Measurements from ENCODE around the gene NT5DC3.

- TF ChIP-seq POLR2A (IDR thresholded peaks at IDR 0.05), result no peak
- TF ChIP-seq, protein P1, sequence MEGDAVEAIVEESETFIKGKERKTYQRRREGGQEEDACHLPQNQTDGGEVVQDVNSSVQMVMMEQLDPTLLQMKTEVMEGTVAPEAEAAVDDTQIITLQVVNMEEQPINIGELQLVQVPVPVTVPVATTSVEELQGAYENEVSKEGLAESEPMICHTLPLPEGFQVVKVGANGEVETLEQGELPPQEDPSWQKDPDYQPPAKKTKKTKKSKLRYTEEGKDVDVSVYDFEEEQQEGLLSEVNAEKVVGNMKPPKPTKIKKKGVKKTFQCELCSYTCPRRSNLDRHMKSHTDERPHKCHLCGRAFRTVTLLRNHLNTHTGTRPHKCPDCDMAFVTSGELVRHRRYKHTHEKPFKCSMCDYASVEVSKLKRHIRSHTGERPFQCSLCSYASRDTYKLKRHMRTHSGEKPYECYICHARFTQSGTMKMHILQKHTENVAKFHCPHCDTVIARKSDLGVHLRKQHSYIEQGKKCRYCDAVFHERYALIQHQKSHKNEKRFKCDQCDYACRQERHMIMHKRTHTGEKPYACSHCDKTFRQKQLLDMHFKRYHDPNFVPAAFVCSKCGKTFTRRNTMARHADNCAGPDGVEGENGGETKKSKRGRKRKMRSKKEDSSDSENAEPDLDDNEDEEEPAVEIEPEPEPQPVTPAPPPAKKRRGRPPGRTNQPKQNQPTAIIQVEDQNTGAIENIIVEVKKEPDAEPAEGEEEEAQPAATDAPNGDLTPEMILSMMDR (IDR thresholded peaks at IDR 0.05), result no peak
These were observed 30.9 kb downstream of the NT5DC3 start for GRCh38 chr12:103810111-103810510.

Measured in testis (tissue), 2 donors.